Heart left ventricle (tissue), 13 donors: ENCODE measurements around the gene NAT16.

ENCODE experiments used
- POLR2A ChIP-seq, 2 donors: fragments of 450-650 bp; IDR thresholded peaks; one replicate each; pipeline ENCODE4 v1.6.1; 2017; ENCODE audit warnings: antibody characterized with exemption in 2 of 2, mild to moderate bottlenecking in 2 of 2, moderate library complexity in 2 of 2
- TF ChIP-seq, protein P1 (sequence below), 12 donors: fragments of 200-600 bp; sonication (generic) in 4 of 12; IDR thresholded peaks; one replicate each; pipeline versions ENCODE4 v1.5.0 to v1.8.0; 2018 to 2022; ENCODE audit warnings: antibody characterized with exemption in 12 of 12, mild to moderate bottlenecking in 5 of 12
- donor health status: ischemic (EF 13 %, LVEDD 7.1; RV severe dilation, severe dysfunction).
- donor health status: DM: no; HTN: yes; CAD: no.
- donor health status: DM: no; HTN: no; CAD: no.
- donor health status: ischemic (EF 25% LVEDD 6.9; RV normal size, moderate dysfunction).
- donor health status: ischemic (EF 25% LVEDD 5.7; RV mildly dilated, moderate dysfunction).
- donor health status: ischemic (EF 35%, LVEDD 5.7; RV mildly dilated, moderate dysfunction).
- donor health status: nonischemic (EF 11% LVEDD 7.7; RV severe dilation, severe dysfunction).
- donor health status: DM: yes; HTN: yes; CAD: no.
- donor health status: PGD.
- donor health status: ischemic (EF 29% LVEDD 5.4; RV normal size, mild dysfunction).
- donor health status: nonischemic (EF 23%, LVEDD 6.1; RV moderate dilation, normal function).

DNA sequence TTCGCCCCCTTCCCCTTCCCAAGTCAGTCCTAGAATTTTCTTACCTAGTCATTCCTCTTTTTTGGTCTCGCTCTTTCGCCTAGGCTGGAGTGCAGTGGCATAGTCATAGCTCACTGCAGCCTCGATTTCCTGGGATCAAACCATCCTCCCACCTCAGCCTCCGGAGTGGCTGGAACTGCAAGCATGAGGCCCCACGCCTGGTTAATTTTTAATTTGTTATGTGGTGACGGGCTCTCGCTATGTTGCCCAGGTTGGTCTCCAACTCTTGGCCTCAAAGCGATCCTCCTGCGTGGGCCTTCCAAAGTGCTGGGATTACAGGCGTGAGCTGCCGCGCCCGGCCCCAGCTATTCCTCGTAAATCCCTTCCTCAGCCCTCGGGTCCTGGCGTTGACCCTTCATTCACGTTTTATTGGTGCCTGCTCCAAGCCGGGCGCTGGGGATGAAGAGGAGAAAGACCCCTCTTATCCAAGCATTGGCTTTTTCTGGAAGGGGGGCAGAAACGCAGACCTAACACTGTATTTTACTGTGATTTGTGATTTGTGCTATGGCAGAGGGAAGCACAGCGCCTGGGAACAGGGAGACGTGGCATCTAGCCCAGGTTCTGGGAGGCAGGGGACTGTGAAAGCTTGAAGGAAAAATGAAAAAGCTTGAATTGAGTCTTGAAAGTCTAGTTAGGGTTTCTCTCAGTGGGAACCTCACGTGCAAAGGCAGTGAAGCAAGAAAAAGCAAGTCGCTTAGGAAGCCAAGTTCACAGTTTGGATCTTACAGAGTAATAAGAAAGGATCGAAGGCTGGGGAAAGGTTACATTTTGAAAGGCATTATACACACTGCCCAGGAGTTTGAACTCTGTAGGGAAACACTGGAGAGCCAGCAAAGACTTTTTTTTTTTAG, 38.4 kb upstream of the NAT16 start:
- TF ChIP-seq, protein P1, sequence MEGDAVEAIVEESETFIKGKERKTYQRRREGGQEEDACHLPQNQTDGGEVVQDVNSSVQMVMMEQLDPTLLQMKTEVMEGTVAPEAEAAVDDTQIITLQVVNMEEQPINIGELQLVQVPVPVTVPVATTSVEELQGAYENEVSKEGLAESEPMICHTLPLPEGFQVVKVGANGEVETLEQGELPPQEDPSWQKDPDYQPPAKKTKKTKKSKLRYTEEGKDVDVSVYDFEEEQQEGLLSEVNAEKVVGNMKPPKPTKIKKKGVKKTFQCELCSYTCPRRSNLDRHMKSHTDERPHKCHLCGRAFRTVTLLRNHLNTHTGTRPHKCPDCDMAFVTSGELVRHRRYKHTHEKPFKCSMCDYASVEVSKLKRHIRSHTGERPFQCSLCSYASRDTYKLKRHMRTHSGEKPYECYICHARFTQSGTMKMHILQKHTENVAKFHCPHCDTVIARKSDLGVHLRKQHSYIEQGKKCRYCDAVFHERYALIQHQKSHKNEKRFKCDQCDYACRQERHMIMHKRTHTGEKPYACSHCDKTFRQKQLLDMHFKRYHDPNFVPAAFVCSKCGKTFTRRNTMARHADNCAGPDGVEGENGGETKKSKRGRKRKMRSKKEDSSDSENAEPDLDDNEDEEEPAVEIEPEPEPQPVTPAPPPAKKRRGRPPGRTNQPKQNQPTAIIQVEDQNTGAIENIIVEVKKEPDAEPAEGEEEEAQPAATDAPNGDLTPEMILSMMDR (IDR thresholded peaks at IDR 0.05): no peak
- TF ChIP-seq POLR2A (IDR thresholded peaks at IDR 0.05): no peak
